22Rv1 (cell line): Measurements from ENCODE around the gene PINK1.

ENCODE experiments used
- ZFX ChIP-seq: fragments of 450-650 bp; IDR thresholded peaks from 2 replicates; pipeline ENCODE4 v1.6.1; 2017; ENCODE audit warnings: antibody characterized with exemption, borderline replicate concordance
- TF ChIP-seq, protein P1 (sequence below): fragments of 450-650 bp; IDR thresholded peaks from 2 replicates; pipeline ENCODE4 v1.5.1; 2017; ENCODE audit warnings: mild to moderate bottlenecking

DNA sequence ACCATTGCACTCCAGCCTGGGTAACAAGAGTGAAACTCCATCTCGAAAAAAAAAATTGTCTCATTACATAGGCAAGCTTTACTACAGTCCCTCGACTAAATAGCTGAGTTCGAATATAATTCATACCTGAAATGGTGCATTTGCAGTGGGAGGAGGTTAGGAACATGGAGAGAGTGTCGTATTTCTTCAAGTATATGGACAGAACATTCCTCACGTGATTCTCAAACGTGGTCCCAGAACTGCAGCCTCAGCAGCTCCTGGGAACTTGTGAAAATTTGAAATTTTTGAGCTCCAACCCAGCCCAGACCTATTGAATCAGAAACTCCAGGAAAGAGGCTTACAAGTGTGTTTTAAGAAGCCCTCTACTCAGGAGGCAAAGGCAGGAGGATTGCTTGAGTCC is 37.2 kb upstream of the PINK1 start:
- TF ChIP-seq, protein P1, sequence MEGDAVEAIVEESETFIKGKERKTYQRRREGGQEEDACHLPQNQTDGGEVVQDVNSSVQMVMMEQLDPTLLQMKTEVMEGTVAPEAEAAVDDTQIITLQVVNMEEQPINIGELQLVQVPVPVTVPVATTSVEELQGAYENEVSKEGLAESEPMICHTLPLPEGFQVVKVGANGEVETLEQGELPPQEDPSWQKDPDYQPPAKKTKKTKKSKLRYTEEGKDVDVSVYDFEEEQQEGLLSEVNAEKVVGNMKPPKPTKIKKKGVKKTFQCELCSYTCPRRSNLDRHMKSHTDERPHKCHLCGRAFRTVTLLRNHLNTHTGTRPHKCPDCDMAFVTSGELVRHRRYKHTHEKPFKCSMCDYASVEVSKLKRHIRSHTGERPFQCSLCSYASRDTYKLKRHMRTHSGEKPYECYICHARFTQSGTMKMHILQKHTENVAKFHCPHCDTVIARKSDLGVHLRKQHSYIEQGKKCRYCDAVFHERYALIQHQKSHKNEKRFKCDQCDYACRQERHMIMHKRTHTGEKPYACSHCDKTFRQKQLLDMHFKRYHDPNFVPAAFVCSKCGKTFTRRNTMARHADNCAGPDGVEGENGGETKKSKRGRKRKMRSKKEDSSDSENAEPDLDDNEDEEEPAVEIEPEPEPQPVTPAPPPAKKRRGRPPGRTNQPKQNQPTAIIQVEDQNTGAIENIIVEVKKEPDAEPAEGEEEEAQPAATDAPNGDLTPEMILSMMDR: no peak
- no peak for TF ChIP-seq ZFX
